Caki2 (cell line): Measurements from ENCODE around the gene PTPRN2. TPM values are rescaled to one million over a fixed set of nuclear protein-coding genes. Genes with fewer than 3 reads are reported as not detected.

Source experiments
- DNase-seq: peaks from one replicate; pipeline ENCODE4 v3.0.0-alpha.2; 2015; ENCODE audit warnings: low read depth
- in situ Hi-C: cut with HindIII; loops from 2 replicates; pipeline ENCODE4 v1.10.0; 2016; ENCODE audit warnings: low sequenced_read_pairs, low pct_unique_long_range_greater_than_20kb, mixed read lengths
- total RNA-seq: library from RNA; depleted of rRNA; stranded (reverse); fragments of >200 nt; shearing (Covaris generic); gene quantifications from 2 replicates; pipeline ENCODE4 v1.2.3, GENCODE V29; 2014; ENCODE audit warnings: low replicate concordance

PTPRN2 gene
- total RNA-seq, 1 experiment from 2014 or later: 0.88 TPM

- DNase-seq: no peak
- in situ Hi-C loops: no loop called here
Observed at GRCh38 chr7:158063850-158064610, 523.6 kb downstream of the PTPRN2 start.

GRCh38 chr7:158062661-158063060 is 525.0 kb downstream of the PTPRN2 start:
- DNase-seq: no peak
- in situ Hi-C loops: no loop called here

- in situ Hi-C loops: no loop called here
Observed at GRCh38 chr7:158061884-158062656, 525.6 kb downstream of the PTPRN2 start.

GRCh38 chr7:158061026-158061630 is 526.5 kb downstream of the PTPRN2 start:
- no peak for DNase-seq
- in situ Hi-C loops: no loop called here

More at GRCh38 chr7:158061884-158062656, 525.6 kb downstream of the PTPRN2 start:
- no peak for DNase-seq

- no peak for DNase-seq
- in situ Hi-C loops: no loop called here
Observed at GRCh38 chr7:158060216-158060615, 527.4 kb downstream of the PTPRN2 start.

GRCh38 chr7:158057446-158057845 is 530.2 kb downstream of the PTPRN2 start:
- DNase-seq: no peak
- in situ Hi-C loops: no loop called here

GRCh38 chr7:158056761-158057160 is 530.9 kb downstream of the PTPRN2 start:
- DNase-seq: no peak
- in situ Hi-C loops: no loop called here

GRCh38 chr7:158055726-158056510 is 531.7 kb downstream of the PTPRN2 start:
- in situ Hi-C loops: no loop called here
- no peak for DNase-seq

GRCh38 chr7:158054611-158055010 is 533.0 kb downstream of the PTPRN2 start:
- in situ Hi-C loops: no loop called here
- DNase-seq: no peak

- in situ Hi-C loops: no loop called here
- DNase-seq: no peak
Observed at GRCh38 chr7:158054081-158054480, 533.5 kb downstream of the PTPRN2 start.

GRCh38 chr7:158053183-158053915 is 534.3 kb downstream of the PTPRN2 start:
- in situ Hi-C loops: no loop called here
- DNase-seq: no peak

GRCh38 chr7:158052381-158053060 is 535.1 kb downstream of the PTPRN2 start:
- DNase-seq: no peak
- in situ Hi-C loops: no loop called here

- in situ Hi-C loops: no loop called here
- no peak for DNase-seq
Observed at GRCh38 chr7:158051776-158052175, 535.8 kb downstream of the PTPRN2 start.

- in situ Hi-C loops: no loop called here
- DNase-seq: no peak
Observed at GRCh38 chr7:158050978-158051651, 536.5 kb downstream of the PTPRN2 start.

GRCh38 chr7:158050441-158050977 is 537.1 kb downstream of the PTPRN2 start:
- in situ Hi-C loops: no loop called here
- no peak for DNase-seq

GRCh38 chr7:158049271-158049670 is 538.4 kb downstream of the PTPRN2 start:
- in situ Hi-C loops: no loop called here
- no peak for DNase-seq

- no peak for DNase-seq
- in situ Hi-C loops: no loop called here
Observed at GRCh38 chr7:158048569-158048968, 539.1 kb downstream of the PTPRN2 start.
